NCI-H226 (cell line): Measurements from ENCODE around the gene ACBD3.

Experiments used
- DNase-seq: peaks from one replicate; pipeline ENCODE4 v3.0.0-alpha.2; 2015

ACBD3 gene

GRCh38 chr1:226133504-226134123, 52.9 kb downstream of the ACBD3 start:
- no peak for DNase-seq

GRCh38 chr1:226132728-226133503, 53.6 kb downstream of the ACBD3 start:
- no peak for DNase-seq

GRCh38 chr1:226131639-226132038, 54.9 kb downstream of the ACBD3 start:
- DNase-seq: no peak

GRCh38 chr1:226129230-226129629, 57.3 kb downstream of the ACBD3 start:
- no peak for DNase-seq

GRCh38 chr1:226128487-226129075, 58.0 kb downstream of the ACBD3 start:
- no peak for DNase-seq

DNA sequence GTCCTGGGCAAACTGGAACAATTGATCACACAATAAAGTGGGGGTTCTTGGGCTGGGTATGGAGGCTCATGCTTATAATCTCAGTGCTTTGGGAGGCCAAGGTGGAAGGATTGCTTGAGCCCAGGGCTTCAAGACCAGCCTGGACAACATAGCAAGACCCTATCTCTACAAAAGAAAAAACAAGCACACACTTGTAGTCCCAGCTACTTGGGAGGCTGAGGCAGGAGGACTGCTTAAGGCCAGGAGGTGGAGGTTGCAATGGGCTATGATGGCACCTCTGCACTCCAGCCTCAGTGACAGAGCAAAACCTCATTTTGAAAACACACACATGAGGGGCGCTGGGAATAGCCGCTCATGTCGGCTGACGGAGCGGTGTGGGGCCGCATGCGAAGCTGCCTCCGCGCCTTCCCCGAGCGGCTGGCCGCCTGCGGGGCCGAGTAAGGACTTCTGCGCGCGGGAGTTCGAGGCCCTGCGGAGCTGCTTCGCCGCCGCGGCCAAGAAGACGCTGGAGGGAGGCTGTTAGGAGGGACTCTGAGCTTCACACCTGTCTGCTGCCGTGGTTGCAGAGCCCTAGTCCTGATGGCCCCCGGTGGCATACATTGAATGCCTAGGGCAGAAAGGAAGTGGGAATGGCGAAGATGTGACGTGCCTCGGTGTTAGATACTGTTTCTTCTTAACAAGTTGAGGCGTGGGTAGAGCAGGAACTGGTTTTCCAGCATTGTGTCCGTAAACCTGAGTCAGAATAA, 59.5 kb downstream of the ACBD3 start:
- no peak for DNase-seq

DNA sequence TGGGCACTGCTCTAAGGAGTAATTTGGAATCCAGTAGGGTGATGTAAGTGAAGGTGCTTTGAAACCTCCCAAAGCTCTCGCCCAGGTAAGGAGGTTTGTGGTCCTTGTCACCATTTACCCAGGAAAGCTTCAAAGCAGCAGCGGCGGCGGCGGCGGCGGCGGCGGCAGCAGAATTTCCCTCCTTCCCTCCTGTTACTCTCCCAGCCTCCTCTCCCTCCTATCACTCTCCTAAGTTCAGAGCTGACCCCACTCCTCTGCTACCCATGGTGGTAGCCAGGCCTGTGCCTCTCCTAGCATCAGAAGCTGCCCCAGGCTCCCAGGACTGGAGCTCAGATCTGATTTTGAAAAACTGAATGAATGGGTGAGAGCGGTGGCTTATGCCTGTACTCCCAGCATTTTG, 60.7 kb downstream of the ACBD3 start:
- DNase-seq: no peak

DNA sequence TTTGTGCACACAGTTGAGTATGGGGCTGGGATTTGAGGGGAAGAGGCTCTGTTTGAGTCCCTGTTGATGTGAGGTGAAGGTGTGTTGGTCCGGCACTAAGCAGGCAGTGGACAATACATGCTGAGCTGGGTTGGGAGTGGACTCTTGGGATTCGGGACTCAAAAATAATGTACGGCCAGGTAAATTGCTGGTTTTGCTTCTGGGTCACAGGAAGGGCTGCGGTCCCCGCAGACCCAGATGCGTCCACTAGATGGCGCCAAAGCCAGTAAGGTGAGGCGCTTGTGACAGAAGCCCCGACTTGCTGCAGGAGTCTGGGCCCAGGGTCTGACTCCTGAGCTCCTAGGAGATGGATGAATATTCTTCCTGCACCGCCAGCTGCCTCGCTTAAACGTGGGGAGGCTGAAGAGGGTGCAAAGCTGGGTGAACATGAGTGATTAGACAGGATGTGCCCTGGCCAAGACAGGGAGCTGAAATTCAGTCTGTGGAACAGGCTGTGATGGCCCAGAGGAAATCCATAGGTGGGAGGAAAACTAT, 61.4 kb downstream of the ACBD3 start:
- no peak for DNase-seq

DNA sequence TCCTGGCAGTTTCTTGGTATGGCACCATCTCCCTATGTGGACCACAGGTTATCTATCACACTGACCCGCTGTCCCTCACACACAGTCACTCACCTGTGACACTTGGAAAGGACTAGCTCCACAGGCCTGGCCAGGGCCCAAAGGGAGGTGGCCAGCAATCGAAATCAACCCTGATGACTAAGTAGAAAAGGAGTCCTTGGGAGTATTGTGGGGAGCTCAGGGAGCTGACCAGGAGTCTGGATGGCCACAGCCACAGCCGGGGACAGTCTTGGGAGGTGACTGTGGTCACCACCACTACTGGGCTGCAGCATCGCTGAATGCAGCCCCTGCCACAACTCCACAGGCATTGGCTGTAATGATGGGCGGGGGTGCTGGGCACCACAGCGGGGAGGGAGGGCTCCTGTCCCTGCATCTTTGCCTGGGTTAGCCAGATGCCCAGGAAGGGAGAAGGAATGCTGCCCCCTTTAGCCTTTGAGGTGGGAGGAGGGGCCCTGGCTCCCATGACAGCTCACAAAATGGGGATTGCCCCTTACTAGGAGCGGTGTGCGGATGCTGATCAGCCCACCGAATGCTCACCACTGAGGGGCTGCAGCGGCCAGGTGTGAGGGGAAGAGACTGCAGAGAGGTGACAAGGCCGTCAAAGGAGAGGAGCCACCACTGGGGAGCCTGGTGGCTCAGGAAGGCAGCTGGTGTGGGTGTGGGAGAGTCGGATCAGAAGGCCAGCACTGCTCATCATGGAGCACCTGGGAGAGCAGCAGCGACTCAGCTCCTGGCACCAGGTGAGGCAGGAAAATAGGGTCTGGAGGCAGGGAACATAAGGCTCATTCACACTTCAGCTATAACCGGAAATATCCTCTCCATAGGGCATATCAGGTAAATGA, 62.7 kb downstream of the ACBD3 start:
- no peak for DNase-seq

DNA sequence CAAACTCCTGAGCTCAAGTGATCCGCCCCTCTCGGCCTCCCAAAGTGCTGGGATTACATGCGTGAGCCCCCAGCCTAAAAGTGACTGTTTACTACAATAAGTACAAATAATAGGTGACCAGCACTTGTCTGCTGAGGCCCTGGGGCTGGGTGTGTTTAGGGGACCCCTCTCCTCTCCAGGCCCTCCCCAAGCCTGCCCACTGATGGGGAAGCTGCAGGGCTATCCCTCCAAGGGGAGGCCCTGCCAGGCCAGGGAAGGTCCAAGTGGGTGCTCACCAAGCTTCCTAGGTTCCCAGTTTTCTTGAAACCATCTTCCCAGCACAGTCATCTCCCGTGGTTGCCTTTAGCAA, 63.4 kb downstream of the ACBD3 start:
- no peak for DNase-seq

DNA sequence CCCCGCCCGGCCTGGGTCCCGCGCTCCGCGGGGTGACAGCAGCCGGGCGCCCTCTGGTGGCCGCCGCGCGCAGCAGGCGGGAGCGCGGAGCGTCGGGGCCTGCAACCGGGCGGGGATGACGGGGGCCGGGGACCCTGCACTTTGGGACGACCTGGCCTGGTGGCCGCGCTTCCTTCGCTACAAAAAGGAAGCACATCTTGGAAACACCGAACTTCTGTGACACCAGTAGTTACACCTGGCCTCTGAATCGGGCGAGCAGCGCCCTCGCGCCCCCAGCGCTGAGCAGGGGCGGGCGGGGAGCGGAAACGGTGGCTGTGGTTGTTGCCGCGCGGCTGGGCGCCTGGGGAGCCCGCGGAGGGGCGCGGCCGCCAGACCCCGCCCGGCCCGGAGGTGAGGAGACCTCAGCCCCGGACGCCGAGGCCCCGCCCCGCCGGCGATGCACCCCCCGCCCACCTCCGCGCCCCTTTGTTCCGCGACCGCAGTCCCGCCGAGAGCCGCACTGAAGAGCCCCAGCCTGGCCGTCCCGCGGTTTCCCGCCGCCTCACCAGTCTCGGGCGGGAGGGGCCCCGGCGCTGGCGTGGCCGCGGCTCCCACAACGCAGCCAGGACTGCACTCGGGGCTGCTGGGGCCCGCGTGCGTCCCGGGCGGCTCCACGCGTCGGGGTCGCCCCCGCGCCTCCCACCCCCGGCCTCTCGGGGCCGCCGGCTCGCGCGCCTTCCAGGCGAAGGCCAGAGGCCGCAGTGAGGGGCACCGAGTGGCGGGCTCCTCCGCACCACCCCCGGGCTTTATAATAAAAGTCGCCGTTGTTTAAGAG, 64.7 kb downstream of the ACBD3 start:
- no peak for DNase-seq

- DNase-seq: no peak
Observed at GRCh38 chr1:226121049-226121586, 65.4 kb downstream of the ACBD3 start.

GRCh38 chr1:226120398-226120797, 66.1 kb downstream of the ACBD3 start:
- DNase-seq: no peak

- no peak for DNase-seq
Observed at GRCh38 chr1:226119169-226119568, 67.4 kb downstream of the ACBD3 start.

DNA sequence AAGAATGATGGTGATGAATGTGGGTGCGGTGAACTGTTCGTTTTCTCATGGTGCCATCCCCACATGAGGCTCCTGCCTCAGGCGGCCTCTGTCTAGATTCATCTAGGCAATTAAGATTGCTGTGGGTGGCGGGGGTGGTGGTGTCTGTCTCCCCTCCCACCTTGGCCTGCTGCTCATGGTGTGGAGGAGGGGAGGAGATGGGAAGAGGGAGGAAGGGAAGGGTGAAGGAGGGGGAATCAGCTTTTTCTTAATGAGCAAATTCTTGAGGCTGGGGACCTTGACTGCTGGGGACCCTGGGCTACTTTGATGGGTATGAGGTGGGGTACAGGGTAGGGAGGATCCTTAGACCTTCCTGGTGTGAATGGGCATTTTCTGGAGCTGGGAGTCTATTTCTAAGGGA, 68.2 kb downstream of the ACBD3 start:
- DNase-seq: no peak

DNA sequence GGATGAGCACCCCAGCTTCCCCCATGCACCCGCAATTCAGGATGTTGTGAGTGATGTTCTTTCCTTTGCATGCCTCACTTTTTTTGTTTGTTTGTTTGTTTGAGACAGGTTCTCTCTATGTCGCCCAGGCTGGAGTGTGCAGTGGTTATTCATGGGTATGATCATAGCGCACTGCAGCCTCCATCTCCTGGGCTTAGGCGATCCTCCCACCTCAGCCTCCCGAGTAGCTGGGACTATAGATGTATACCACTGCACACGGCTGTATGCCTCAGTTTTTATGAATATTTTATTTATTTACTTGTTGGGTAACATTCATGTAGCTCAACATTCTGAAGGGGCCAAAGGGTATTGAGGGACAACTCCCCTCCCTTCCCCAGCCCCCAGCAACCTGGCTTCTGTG, 69.2 kb downstream of the ACBD3 start:
- DNase-seq: no peak

GRCh38 chr1:226116673-226117072, 69.9 kb downstream of the ACBD3 start:
- DNase-seq: no peak

GRCh38 chr1:226112626-226113025, 73.9 kb downstream of the ACBD3 start:
- no peak for DNase-seq

GRCh38 chr1:226111883-226112261, 74.7 kb downstream of the ACBD3 start:
- DNase-seq: no peak

GRCh38 chr1:226111098-226111882, 75.3 kb downstream of the ACBD3 start:
- DNase-seq: no peak
